Measurements from ENCODE around the gene IQCK. TPM values are rescaled to one million over a fixed set of nuclear protein-coding genes. Genes with fewer than 3 reads are reported as not detected.

IQCK gene
- total RNA-seq, 4 donors from 2014 or later = 23.1 to 62.7 (median 37.6) TPM

- TF ChIP-seq EP300 (IDR thresholded peaks at IDR 0.05) (no peak), POLR2A (IDR thresholded peaks at IDR 0.05) (no peak), CTCF (IDR thresholded peaks at IDR 0.05) (no peak)
- DNase-seq (ENCODE audit: low spot score in 2 of 2) = no peak
- H3K27me3 ChIP-seq = no peaks in the 10 kb centered on the region
- 87 to 88% methylated on average over 5 of the region's 5 CpGs for WGBS, 2 donors
- H3K27ac ChIP-seq = no peak overlapping the region
- H3K4me1 ChIP-seq = no peaks in the 10 kb centered on the region
- no peaks in the 10 kb centered on the region for H3K9me3 ChIP-seq
- H3K36me3 ChIP-seq = no peaks in the 10 kb centered on the region
- no peak overlapping the region for H3K4me3 ChIP-seq
Measured at GRCh38 chr16:19896951-19897350, 178.9 kb downstream of the IQCK start.

- no peaks in the 10 kb centered on the region for H3K36me3 ChIP-seq
- TF ChIP-seq POLR2A (IDR thresholded peaks at IDR 0.05) = no peak
- no peak for TF ChIP-seq CTCF (IDR thresholded peaks at IDR 0.05)
- TF ChIP-seq EP300 (IDR thresholded peaks at IDR 0.05) = no peak
- no peaks in the 10 kb centered on the region for H3K27me3 ChIP-seq
- H3K4me3 ChIP-seq = no peak overlapping the region
- no peak for DNase-seq (ENCODE audit: low spot score in 2 of 2)
- H3K9me3 ChIP-seq = no peaks in the 10 kb centered on the region
- WGBS, 2 donors = 67% methylated on average over 5 of the region's 5 CpGs
- no peaks in the 10 kb centered on the region for H3K4me1 ChIP-seq
- no peak overlapping the region for H3K27ac ChIP-seq
Measured at GRCh38 chr16:19898166-19898565, 180.1 kb downstream of the IQCK start.

- H3K27ac ChIP-seq = no peak overlapping the region
- H3K27me3 ChIP-seq = no peaks in the 10 kb centered on the region
- peak in 1 of 2 donors; percentile 73 for DNase-seq (ENCODE audit: low spot score in 2 of 2)
- no peak overlapping the region for H3K4me3 ChIP-seq
- H3K36me3 ChIP-seq = no peaks in the 10 kb centered on the region
- H3K9me3 ChIP-seq = no peaks in the 10 kb centered on the region
- WGBS, 2 donors = 13 to 15% methylated on average over 13 of the region's 13 CpGs
- no peaks in the 10 kb centered on the region for H3K4me1 ChIP-seq
- TF ChIP-seq CTCF (IDR thresholded peaks at IDR 0.05) (peak; percentile 57 to 71 (median 61)), POLR2A (IDR thresholded peaks at IDR 0.05) (no peak)
Measured at GRCh38 chr16:19898924-19899604, 181.0 kb downstream of the IQCK start.

- TF ChIP-seq CTCF (IDR thresholded peaks at IDR 0.05) (peak in 1 of 5 experiments; percentile 5), EP300 (IDR thresholded peaks at IDR 0.05) (no peak)
- no peak overlapping the region for H3K27ac ChIP-seq
- H3K36me3 ChIP-seq = no peaks in the 10 kb centered on the region
- no peaks in the 10 kb centered on the region for H3K27me3 ChIP-seq
- no peak overlapping the region for H3K4me3 ChIP-seq
- no peak for DNase-seq (ENCODE audit: low spot score in 2 of 2)
- H3K4me1 ChIP-seq = no peaks in the 10 kb centered on the region
- 62 to 63% methylated on average over 5 of the region's 5 CpGs for WGBS, 2 donors
- H3K9me3 ChIP-seq = no peaks in the 10 kb centered on the region
Measured at GRCh38 chr16:19899605-19899955, 181.5 kb downstream of the IQCK start.

- no peaks in the 10 kb centered on the region for H3K27me3 ChIP-seq
- H3K27ac ChIP-seq = no peak overlapping the region
- no peaks in the 10 kb centered on the region for H3K9me3 ChIP-seq
- DNase-seq (ENCODE audit: low spot score in 2 of 2) = no peak
- no peaks in the 10 kb centered on the region for H3K4me1 ChIP-seq
- H3K4me3 ChIP-seq = no peak overlapping the region
- 72 to 75% methylated on average over 7 of the region's 7 CpGs for WGBS, 2 donors
- TF ChIP-seq CTCF (IDR thresholded peaks at IDR 0.05) (no peak), EP300 (IDR thresholded peaks at IDR 0.05) (no peak), POLR2A (IDR thresholded peaks at IDR 0.05) (no peak)
- H3K36me3 ChIP-seq = no peaks in the 10 kb centered on the region
Measured at GRCh38 chr16:19901164-19901563, 183.1 kb downstream of the IQCK start.
